Measurements from ENCODE around the gene IL34.

The IL34 gene

GRCh38 chr16:70685938-70686375 is 39.6 kb downstream of the IL34 start, which contains the start of gene MTSS2:
Gene MTSS2 (minus strand): TSS chr16:70686053. CDS start chr16:70685791, 262 bp downstream.
- H3K36me3 ChIP-seq (replicated peaks; ENCODE audit: insufficient read depth, low read length): no peaks in the 10 kb centered on the region
- H3K9me3 ChIP-seq (replicated peaks; ENCODE audit: insufficient read depth, low read length): no peaks in the 10 kb centered on the region
- H3K9me2 ChIP-seq (replicated peaks; ENCODE audit: insufficient read depth, low read length): no peaks in the 10 kb centered on the region
- DNase-seq: peak; percentile 27
- H3K79me2 ChIP-seq (ENCODE audit: low read length): no peaks in the 10 kb centered on the region
- no peaks in the 10 kb centered on the region for H3K4me1 ChIP-seq (ENCODE audit: low read length)
- TF ChIP-seq CTCF (IDR thresholded peaks at IDR 0.05; ENCODE audit: low read length): no peak
- TF ChIP-seq EZH2phosphoT487 (IDR thresholded peaks at IDR 0.05; ENCODE audit: low read length): no peak
- no peak for TF ChIP-seq EZH2 (optimal IDR thresholded peaks at IDR 0.05; ENCODE audit: low read depth, low read length)
- peak within 1 kb of the TSS; percentile 59; the same call in 1 of the 2 replicates for H3K4me2 ChIP-seq (ENCODE audit: low read depth, low read length)
- no peaks in the 10 kb centered on the region; the same call in 1 of the 2 replicates for H3K27me3 ChIP-seq (replicated peaks; ENCODE audit: insufficient read depth, low read length)
- H3K9ac ChIP-seq (ENCODE audit: low read length): no peak within 1 kb of the TSS
- H4K20me1 ChIP-seq (ENCODE audit: insufficient read depth, low read length): no peaks in the 10 kb centered on the region
- H2AFZ ChIP-seq (ENCODE audit: low read length): no peak within 1 kb of the TSS
- H3K4me3 ChIP-seq (ENCODE audit: low read length): peak within 1 kb of the TSS; percentile 34; the same call in 1 of the 2 replicates
- no peak within 1 kb of the TSS for H3K27ac ChIP-seq (ENCODE audit: low read length)
- peaks cover 3% of the 10 kb centered on the region; the same call in 1 of the 2 replicates for H3F3A ChIP-seq (ENCODE audit: insufficient read depth, low read length)

- no peaks in the 10 kb centered on the region for H4K20me1 ChIP-seq (ENCODE audit: insufficient read depth, low read length)
- no peak overlapping the region for H3K4me2 ChIP-seq (ENCODE audit: low read depth, low read length)
- no peak overlapping the region for H2AFZ ChIP-seq (ENCODE audit: low read length)
- no peaks in the 10 kb centered on the region for H3K4me1 ChIP-seq (ENCODE audit: low read length)
- no peaks in the 10 kb centered on the region for H3K36me3 ChIP-seq (replicated peaks; ENCODE audit: insufficient read depth, low read length)
- no peaks in the 10 kb centered on the region for H3K9me3 ChIP-seq (replicated peaks; ENCODE audit: insufficient read depth, low read length)
- no peak overlapping the region for H3K4me3 ChIP-seq (ENCODE audit: low read length)
- H3K9me2 ChIP-seq (replicated peaks; ENCODE audit: insufficient read depth, low read length): no peaks in the 10 kb centered on the region
- no peaks in the 10 kb centered on the region; the same call in 1 of the 2 replicates for H3K27me3 ChIP-seq (replicated peaks; ENCODE audit: insufficient read depth, low read length)
- TF ChIP-seq EZH2phosphoT487 (IDR thresholded peaks at IDR 0.05; ENCODE audit: low read length) (no peak), CTCF (IDR thresholded peaks at IDR 0.05; ENCODE audit: low read length) (no peak), EZH2 (optimal IDR thresholded peaks at IDR 0.05; ENCODE audit: low read depth, low read length) (no peak)
- H3K9ac ChIP-seq (ENCODE audit: low read length): no peak overlapping the region
- DNase-seq: no peak
- H3K79me2 ChIP-seq (ENCODE audit: low read length): no peaks in the 10 kb centered on the region
- H3K27ac ChIP-seq (ENCODE audit: low read length): no peak overlapping the region
- H3F3A ChIP-seq (ENCODE audit: insufficient read depth, low read length): peaks cover 3% of the 10 kb centered on the region; the same call in 1 of the 2 replicates
Observed at GRCh38 chr16:70686376-70687101, 40.2 kb downstream of the IL34 start.

GRCh38 chr16:70687102-70687511 is 40.7 kb downstream of the IL34 start:
- DNase-seq: no peak

More at GRCh38 chr16:70687102-70687511, 40.7 kb downstream of the IL34 start:
- H4K20me1 ChIP-seq (ENCODE audit: insufficient read depth, low read length): no peaks in the 10 kb centered on the region
- no peaks in the 10 kb centered on the region; the same call in 1 of the 2 replicates for H3K27me3 ChIP-seq (replicated peaks; ENCODE audit: insufficient read depth, low read length)
- no peaks in the 10 kb centered on the region for H3K9me2 ChIP-seq (replicated peaks; ENCODE audit: insufficient read depth, low read length)
- TF ChIP-seq EZH2phosphoT487 (IDR thresholded peaks at IDR 0.05; ENCODE audit: low read length) (no peak), EZH2 (optimal IDR thresholded peaks at IDR 0.05; ENCODE audit: low read depth, low read length) (no peak), CTCF (IDR thresholded peaks at IDR 0.05; ENCODE audit: low read length) (no peak)
- H3K9ac ChIP-seq (ENCODE audit: low read length): no peak overlapping the region
- H2AFZ ChIP-seq (ENCODE audit: low read length): no peak overlapping the region
- no peaks in the 10 kb centered on the region for H3K36me3 ChIP-seq (replicated peaks; ENCODE audit: insufficient read depth, low read length)
- no peak overlapping the region for H3K4me3 ChIP-seq (ENCODE audit: low read length)
- no peak overlapping the region for H3K27ac ChIP-seq (ENCODE audit: low read length)
- H3K4me1 ChIP-seq (ENCODE audit: low read length): no peaks in the 10 kb centered on the region
- no peaks in the 10 kb centered on the region for H3K79me2 ChIP-seq (ENCODE audit: low read length)
- H3K4me2 ChIP-seq (ENCODE audit: low read depth, low read length): no peak overlapping the region
- H3F3A ChIP-seq (ENCODE audit: insufficient read depth, low read length): peaks cover 3% of the 10 kb centered on the region; the same call in 1 of the 2 replicates
- no peaks in the 10 kb centered on the region for H3K9me3 ChIP-seq (replicated peaks; ENCODE audit: insufficient read depth, low read length)
